Stimulated activated CD8-positive, alpha-beta memory T cell treated with anti-CD3 and anti-CD28 coated beads, Interleukin-7, amount 100 ng/mL, for 1 hour (primary cell): ENCODE results near the gene PRODH.
"Not testable (repeated sequence)": the region's sequence is repeated elsewhere in the genome, so short reads cannot be mapped to it uniquely, and the experiment has no call there.

ENCODE experiments used
- DNase-seq, 2 donors: peaks; one replicate each; pipeline ENCODE4 v3.0.0-alpha.2; 2020; ENCODE audit warnings: low read depth in 2 of 2

The PRODH gene

DNA sequence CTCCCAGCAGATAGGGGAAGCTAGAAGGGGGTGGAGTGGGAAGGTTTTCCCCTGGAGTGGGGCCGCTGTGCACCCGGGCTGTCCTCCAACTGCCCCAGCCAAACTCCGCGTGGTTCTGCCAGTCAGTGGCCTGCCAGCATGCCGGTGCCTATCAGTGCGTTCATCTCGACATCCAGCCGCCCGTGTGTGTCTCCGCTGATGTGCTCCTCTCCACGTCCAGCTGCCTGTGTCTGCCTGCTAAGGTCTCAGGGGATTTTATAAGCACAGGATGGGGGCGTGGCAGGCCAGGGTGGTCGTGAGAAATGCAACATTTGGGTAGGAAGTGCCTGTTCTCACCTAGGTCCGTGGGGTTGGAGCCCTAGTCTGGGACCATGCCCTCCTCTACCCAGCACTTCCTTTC, 17.0 kb upstream of the PRODH start:
- not testable (repeated sequence) for DNase-seq

DNA sequence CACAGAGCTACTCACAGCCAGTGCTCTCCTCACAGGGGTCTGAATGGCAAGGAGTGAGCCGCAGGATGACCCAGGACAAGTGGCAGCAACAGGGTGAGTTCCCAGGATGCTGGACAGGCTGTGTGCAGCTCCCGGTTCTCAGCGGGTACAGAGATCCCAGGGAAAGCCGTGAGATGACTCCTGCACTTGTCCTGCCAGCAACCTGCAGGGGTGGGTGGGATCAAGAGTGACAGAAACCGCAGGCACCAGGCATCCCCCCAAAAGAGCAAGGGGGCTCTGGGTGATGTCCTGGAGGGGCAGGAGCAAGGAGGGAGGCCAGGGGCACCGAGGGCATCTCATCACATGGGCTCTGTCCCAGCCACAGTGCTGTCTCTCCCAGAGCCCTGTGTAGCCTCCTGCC, 15.9 kb upstream of the PRODH start:
- DNase-seq = no peak

DNA sequence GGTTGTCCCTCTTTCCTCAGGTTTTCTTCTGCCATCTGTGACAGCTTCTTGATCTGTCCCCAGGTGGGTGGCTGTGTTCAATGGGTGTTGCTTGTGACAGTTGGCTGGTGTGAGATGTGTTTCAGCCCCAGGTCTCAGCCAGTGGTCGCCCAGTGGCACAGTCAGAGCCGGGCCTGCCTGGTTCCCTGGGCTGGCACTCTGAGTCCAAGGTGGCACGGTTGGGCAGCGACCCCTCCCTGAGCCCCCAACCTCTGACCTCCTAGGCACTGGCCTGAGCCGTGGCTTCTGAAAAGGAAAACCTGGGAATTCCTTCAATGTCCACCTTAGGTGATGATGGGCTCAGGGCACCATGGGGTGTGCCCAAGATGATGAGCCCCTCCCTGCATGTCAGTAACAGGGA, 14.0 kb upstream of the PRODH start:
- DNase-seq = no peak

DNA sequence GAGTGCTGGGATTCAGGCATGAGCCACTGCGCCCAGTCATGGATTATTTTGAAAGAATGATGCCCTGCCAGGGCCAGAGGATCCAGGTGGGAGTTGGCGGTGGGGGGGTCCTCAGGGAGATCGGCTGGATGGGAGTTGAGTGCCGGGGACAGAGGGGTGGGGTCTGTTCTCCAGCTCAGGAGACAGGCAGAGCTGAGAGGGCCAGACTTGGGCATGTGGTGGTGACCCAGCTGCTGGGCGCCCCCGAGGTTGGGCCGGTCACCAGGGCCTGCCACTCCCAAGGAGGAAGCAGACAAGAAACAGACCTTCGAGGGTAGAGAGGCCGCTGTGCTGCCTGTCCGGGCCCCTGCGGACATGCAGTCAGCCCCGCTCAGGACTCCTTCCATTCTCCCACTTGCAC, 11.8 kb upstream of the PRODH start:
- no peak for DNase-seq

DNA sequence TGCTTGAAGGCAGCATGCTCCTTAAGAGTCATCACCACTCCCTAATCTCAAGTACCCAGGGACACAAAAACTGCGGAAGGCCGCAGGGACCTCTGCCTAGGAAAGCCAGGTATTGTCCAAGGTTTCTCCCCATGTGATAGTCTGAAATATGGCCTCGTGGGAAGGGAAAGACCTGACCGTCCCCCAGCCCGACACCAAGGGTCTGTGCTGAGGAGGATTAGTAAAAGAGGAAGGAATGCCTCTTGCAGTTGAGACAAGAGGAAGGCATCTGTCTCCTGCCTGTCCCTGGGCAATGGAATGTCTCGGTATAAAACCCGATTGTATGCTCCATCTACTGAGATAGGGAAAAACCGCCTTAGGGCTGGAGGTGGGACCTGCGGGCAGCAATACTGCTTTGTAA, 11.0 kb upstream of the PRODH start:
- not testable (repeated sequence) for DNase-seq

DNA sequence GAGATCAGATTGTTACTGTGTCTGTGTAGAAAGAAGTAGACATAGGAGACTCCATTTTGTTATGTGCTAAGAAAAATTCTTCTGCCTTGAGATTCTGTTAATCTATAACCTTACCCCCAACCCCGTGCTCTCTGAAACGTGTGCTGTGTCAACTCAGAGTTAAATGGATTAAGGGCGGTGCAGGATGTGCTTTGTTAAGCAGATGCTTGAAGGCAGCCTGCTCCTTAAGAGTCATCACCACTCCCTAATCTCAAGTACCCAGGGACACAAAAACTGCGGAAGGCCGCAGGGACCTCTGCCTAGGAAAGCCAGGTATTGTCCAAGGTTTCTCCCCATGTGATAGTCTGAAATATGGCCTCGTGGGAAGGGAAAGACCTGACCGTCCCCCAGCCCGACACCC, 2.6 kb upstream of the PRODH start:
- DNase-seq = not testable (repeated sequence)

DNA sequence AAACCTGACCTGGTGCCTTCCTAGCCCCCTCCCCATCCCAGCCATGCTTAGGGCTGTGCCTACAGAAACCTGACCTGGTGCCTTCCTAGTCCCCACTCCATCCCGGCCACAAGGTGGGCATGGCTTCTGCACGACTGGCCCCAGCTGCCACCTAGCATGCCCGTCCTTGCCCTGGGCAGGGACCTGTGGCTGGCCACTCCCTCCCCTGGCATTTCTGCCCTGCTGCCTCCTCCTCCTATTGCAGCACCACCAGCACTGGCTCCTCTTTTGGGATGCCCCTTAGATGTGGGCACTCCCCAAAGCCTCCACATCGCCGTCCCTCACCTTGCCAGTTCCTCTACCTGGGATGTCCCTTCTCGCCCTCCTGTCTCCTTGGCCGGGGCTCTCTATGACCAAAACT, 1.4 kb downstream of the PRODH start:
- DNase-seq = not testable (repeated sequence)

DNA sequence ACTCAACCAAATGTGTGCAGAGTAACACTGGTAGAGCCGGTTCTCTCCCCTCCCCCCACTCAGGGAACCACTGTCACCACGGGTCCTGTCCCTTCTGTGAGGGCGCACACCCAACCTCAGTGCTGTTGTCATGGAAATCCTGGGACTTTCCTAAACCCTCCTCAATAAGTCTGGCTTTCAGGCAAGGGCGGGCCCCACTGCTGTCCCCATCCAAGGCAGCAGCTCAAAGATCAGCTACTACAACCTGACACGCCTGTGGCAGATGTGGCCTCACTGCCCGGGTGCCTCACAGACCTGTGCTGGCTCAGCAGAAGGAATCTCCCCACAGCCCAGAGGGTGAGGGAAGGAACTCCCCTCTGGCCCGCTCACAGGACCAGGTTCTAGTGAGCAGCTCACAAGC, 2.2 kb downstream of the PRODH start:
- DNase-seq = no peak

DNA sequence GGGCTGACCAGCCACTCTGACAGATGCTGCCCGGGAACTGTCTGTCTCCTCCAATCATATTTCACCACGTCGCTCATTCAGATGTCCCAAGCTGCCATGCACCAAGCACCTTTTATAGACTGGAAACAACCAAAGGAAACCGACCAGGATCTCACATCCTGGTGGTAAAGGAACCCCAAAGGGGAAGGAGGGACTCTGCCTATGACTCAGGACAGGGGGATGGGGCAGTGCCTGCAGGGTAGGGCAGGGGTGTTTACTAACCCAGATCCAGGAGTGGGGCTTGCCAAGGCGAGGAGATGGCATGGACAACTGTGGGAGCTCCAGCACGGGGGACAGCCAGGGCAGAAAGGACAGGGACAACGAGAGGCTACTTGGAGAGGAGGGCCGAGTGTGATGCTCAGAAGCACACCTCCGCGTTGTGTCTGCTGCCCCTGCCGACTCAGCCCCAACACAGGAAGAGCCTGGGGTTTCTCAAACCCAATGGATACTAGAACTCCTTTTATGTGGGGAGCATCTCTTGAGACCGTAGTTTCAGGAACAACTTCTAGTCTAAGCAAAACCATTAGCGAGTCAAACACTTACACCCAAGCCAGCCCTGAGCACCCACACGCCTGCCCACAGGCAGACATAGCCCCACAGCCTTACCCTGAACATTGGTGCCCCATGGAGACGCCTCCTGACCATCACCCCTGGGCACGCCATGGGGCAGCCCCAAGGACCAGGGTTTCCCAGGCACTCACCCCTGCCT, 4.0 kb downstream of the PRODH start:
- DNase-seq = no peak

DNA sequence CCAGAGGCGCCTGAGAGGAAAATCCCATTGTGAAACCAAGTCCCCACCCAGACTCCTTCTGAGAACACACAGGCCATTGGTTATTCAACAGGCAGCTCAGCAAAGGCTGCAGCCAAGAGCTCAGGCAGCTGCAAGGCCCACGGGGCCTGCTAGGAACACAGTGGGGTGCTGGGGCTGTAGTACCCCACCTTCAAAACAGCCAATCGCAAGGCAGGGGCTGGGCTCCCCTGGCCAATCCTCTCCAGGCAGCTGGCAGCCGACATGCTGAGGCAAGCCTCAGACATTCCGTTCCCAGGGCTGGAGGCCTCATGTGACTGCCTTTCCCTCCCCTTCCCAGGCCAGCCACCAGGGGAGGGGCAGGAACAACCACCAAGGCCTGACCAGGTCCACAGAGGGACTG, 6.6 kb downstream of the PRODH start:
- DNase-seq = no peak

DNA sequence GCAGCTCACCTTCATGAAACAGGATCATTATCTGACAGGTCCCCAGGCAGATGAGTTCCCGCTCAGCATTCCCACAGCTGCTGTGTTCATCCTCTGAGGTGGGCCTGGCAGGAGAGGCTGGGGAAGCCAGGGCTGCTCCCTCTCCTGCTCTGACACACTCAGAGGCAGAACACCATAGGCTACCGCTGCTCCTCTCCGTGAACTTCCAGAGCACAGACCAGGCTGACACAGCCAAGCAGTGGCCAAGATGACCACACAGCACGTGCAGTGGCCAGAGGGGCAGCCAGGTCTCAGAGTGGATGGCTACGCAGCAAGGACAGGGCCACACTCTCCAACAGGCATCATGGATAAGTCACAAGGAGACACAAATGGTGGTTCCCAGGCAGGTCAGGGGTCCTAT, 8.5 kb downstream of the PRODH start:
- DNase-seq = no peak

DNA sequence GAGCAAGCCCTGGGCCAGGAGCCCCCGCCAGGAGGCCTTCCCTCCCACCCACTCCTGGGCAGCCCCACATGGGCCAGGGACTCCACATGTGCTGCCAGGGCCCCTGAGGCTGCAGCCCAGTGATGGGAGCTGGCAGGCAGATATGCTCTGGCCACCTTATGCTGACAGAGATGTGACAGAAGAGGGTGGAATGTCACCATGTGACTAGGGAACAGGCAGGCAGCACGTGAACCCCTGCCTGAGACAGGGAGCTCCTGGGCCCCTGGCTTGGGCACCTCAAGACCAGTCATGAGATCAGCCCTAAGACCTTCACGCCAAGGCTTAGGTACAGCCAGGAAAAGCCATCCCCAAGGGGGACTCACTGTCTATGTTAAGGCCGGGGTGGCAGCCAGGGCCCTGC, 9.1 kb downstream of the PRODH start:
- no peak for DNase-seq

DNA sequence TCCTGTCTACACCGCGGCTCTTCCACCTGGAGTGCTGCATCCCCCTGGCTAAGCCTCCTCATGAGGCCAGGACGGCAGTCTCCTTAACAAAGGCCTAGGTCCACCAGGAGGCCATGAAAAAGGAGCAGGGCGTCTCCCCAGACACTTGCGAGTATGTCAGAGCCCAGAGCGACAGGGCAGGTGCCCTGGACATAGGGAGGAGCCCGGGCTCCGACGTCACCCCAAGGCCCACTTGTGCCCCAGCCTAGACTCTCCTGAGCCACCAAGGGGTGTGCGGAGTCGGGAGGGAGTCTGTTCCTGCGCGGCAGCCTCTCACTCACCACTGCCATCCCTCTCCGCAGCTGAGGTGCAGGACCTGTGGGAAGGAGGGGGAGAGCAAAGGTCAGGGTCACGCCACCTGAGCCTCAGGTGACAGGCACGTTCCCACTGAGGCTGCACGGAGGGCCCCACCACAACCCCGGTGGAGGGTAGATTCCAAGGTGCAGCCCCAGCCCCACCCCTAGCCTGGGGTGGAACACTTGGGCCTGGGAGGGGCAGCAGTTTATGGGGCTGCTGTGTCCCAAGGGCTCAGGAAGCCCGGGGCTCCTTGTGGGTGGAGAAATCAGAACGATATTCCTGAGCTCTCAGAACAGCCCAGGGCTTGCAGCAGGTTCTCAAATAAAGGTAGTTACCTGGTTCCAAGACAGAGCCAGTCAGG, 10.6 kb downstream of the PRODH start:
- DNase-seq = no peak

DNA sequence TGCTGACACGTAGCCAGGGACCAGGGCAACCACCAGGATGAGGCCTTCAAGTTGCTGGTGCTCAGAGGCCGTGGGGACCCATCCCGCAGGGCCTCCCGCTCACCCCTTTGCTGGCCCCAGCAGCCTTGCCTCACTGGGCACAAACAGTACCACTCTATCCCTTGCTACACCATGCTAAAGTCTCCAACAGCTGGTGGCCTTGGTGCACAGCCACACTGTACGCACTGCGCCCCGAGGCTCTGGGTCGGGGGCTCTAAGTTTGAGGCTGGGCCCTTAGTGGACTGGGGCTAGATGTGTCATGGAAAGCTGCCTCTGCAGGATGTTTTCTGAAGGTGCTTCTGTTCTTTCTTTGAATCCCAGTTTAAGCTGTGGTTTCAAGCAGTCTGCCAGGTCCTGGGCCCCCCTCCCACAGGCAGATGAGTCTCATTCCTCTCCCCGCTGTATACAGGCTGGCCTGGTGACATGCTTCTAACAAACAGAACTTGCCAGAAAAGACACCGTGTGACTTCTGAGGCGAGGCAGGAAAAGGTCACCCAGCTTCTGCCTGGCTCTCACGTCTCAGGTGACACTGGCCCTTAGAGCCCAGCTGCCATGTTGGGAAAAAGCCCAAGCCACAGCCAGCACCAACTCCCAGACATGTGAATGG, 15.7 kb downstream of the PRODH start:
- DNase-seq = not testable (repeated sequence)

DNA sequence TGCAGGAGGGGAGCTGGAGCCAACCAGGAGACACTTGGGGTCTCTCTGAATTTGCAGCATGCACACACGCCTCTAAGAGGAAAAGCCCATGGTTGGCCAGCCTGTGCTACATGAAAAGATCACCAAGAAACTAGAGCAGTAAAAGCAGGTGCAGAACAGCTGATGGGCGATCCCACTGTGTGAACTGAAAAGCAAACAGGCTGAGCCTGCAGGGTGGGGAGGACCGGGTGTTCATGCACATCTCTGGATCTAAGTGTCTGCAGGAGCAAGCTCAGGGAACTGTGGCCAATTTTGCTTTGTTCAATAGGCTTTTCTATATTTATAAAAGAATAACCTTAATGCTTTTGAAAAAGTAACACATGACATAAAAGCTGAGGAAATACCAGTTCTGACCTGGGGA, 18.3 kb downstream of the PRODH start:
- not testable (repeated sequence) for DNase-seq

DNA sequence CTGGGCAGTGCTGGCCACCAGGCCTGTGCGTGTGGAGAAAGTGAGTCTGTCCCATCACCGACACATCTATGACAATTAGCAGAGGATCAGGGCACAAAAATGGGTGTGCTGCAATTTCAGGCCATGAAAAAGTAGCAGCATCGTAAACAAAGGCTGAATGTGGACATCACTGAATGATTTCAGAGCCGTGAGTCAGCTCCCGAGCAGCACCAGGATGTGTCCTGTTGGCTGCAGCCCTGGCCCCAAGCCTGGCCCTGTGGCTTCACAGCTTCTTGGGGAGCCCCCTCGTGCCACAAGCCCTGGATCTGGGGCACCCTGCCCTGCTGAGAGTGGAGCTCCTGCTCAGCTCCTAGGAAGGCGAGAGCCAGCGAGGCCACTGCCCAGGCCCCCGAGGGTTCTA, 20.5 kb downstream of the PRODH start:
- DNase-seq = not testable (repeated sequence)

DNA sequence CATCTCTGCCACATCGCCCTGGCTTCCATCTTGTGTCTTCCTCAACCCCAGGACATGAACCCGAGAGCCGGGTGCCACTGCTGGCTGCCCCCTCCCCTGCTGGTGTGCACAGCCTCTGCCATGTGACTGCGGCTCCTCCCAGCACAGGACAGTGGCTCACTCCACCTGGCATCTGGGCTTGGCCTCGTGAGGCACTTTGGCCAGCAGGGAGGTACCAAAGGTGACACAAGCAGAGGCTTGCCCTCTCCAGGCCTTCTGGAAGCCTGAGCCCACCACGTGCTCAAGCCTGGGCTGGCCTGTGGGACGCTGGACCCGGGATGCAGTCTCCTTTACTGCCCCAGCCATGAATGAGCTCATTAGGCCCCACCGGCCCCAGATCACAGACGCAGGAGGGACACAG, 21.5 kb downstream of the PRODH start:
- not testable (repeated sequence) for DNase-seq

DNA sequence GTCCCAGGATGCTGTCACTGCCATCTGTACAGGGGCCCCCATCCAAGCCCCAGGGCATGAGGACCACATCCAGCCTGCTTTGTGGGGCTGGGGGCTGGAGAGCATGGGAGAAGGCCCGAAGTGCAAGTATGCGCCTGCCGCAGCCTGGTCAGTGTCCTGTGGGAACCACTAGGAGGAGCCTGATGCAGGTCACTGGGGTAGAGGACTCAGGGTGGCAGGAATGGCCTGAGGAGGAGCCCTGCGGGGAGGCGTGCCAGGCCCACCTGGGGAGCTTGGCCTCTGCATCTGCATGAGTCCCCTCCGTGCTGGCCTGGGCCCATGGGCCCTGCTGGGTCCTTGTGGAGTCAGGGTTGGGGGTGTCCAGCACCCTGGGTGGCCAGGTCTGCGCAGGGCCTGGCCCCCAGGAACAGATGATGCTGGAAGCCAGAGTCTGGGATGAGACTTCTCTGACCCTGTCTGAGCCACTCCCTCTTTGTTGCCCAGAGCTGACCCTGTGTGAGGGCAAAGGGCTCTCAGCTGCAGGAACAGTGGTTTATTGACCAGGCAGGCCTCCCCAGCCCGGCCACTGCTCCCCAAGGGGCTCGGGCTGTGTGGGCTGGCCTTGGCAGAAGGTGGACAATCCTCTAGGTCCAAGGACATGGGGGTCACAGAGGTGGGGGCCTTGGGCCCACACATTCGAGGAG, 23.7 kb downstream of the PRODH start:
- not testable (repeated sequence) for DNase-seq

DNA sequence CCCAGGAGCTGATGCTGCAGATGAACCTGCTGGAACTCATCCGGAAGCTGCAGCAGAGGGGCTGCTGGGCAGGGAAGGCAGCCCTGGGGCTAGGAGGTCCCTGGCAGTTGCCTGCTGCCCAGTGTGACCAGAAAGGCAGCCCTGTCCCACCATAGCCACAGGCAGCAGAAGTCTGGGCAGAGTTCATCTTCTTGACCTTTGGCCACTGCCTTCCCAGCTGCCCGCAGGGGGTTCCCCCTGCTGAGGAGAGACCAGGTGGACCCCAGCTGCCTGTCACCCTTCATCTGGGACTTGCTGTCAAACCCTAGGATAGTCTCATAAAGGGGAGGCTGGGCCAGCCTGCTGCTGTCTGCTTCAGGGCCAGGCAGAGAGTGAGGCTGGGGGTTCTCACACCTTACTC, 24.6 kb downstream of the PRODH start:
- DNase-seq = not testable (repeated sequence)

DNA sequence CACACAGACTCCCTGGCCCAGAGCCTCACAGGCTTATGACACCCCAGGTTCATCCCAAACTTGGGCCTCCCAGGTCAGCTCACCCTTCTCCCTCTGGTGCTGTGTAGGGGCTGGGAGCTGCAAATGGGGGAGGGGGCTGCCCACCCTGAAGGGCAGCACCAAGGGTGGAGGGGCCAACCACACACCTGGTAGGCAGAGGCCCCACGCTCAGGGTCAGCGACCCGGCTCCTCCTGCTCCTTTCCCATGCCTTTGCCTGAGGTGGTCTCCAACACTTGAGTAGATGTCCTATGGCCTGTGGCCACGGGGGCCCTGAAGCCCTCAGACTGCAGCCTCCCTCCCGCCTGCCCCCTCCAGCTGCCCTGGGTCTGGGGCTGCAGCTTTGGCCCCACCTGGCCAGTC, 26.5 kb downstream of the PRODH start:
- no peak for DNase-seq

DNA sequence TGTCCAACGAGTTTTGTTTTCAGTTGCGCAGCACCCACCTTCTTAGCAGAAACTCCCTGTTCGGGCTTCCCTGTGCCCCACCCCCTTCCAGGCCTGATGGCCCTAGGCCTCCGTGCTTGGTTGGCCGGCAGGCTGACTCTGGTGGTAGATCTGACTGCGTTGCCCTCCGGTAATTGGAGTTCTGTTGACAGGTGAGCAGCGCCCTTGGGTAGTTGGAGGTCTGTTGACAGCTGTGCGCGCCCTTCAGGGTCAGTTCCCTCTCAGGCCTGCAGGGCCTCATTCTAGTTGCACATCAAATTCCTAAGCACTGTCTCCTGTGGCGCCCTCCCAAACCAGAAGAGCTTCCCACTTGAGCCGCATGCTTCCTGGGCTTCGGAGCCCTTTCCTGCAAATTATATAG, 29.2 kb downstream of the PRODH start:
- DNase-seq = no peak

DNA sequence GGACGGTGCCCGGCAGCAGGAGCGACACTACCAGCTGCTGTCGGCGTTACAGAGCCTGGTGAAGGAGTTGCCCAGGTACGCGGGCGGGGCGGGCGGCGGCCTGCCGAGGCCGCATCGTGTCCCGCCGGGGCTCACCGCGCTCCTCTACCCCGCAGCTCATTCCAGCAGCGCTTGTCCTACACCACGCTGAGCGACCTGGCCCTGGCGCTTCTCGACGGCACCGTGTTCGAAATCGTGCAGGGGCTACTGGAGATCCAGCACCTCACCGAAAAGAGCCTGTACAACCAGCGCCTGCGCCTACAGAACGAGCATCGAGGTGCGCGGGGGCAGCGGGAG, 29.7 kb downstream of the PRODH start:
- DNase-seq = not testable (repeated sequence)
